Smooth muscle cell of the brain vasculature (primary cell): ENCODE measurements around the gene KCNH2.

Source experiments
- DNase-seq: peaks from one replicate; pipeline ENCODE4 v3.0.0-alpha.2; 2012; ENCODE audit warnings: low read depth, low spot score

KCNH2 gene

GRCh38 chr7:150908173-150908572, 69.9 kb downstream of the KCNH2 start:
- no peak for DNase-seq

- DNase-seq: no peak
Observed at GRCh38 chr7:150904011-150904909, 73.9 kb downstream of the KCNH2 start.

- DNase-seq: no peak
Observed at GRCh38 chr7:150903606-150904005, 74.5 kb downstream of the KCNH2 start.

- no peak for DNase-seq
Observed at GRCh38 chr7:150902078-150903033, 75.8 kb downstream of the KCNH2 start.

GRCh38 chr7:150901160-150902035, 76.7 kb downstream of the KCNH2 start:
- DNase-seq: no peak

- no peak for DNase-seq
Observed at GRCh38 chr7:150900675-150901074, 77.4 kb downstream of the KCNH2 start.

GRCh38 chr7:150898475-150899011, 79.6 kb downstream of the KCNH2 start:
- peak; percentile 29 for DNase-seq

- no peak for DNase-seq
Observed at GRCh38 chr7:150897502-150898474, 80.3 kb downstream of the KCNH2 start.

GRCh38 chr7:150896562-150897209, 81.4 kb downstream of the KCNH2 start:
- no peak for DNase-seq

- DNase-seq: no peak
Observed at GRCh38 chr7:150895809-150896208, 82.3 kb downstream of the KCNH2 start.
